MM.1S (cell line): ENCODE results near the gene ESPN.

ENCODE experiments used
- DNase-seq: peaks from one replicate; pipeline ENCODE4 v3.0.0-alpha.2; 2015
- H2AFZ ChIP-seq: fragments of 300-600 bp; sonication (generic); 2 replicates; pipeline ENCODE4 v1.6.0; 2016; ENCODE audit warnings: antibody characterized with exemption, low read length
- H3F3A ChIP-seq: fragments of 300-600 bp; sonication (generic); 2 replicates; pipeline ENCODE4 v1.6.1; 2016; ENCODE audit warnings: mild to moderate bottlenecking, antibody characterized with exemption, low read length, moderate library complexity, mixed read lengths; ENCODE audit not compliant: insufficient read depth
- H3K27ac ChIP-seq: fragments of 300-600 bp; sonication (generic); 2 replicates; pipeline ENCODE4 v1.5.1; 2016; ENCODE audit warnings: mild to moderate bottlenecking, low read length
- H3K27me3 ChIP-seq: fragments of 300-600 bp; sonication (generic); replicated peaks from 2 replicates; pipeline ENCODE4 v1.6.0; 2016; ENCODE audit warnings: low read length; ENCODE audit not compliant: insufficient read depth
- H3K36me3 ChIP-seq: fragments of 300-600 bp; sonication (generic); replicated peaks from 2 replicates; pipeline ENCODE4 v1.6.1; 2016; ENCODE audit warnings: mild to moderate bottlenecking, low read length, mixed read lengths; ENCODE audit not compliant: insufficient read depth
- H3K4me1 ChIP-seq: fragments of 300-600 bp; sonication (generic); 2 replicates; pipeline ENCODE4 v1.6.1; 2016; ENCODE audit warnings: low read length, mixed read lengths
- H3K4me2 ChIP-seq: fragments of 300-600 bp; sonication (generic); 2 replicates; pipeline ENCODE4 v1.6.0; 2016; ENCODE audit warnings: low read depth, low read length
- H3K4me3 ChIP-seq: fragments of 300-600 bp; sonication (generic); 2 replicates; pipeline ENCODE4 v1.5.1; 2016; ENCODE audit warnings: low read length, mixed read lengths
- H3K79me2 ChIP-seq: fragments of 300-600 bp; sonication (generic); 2 replicates; pipeline ENCODE4 v1.6.1; 2016; ENCODE audit warnings: mixed run types, low read length, mixed read lengths
- H3K9ac ChIP-seq: fragments of 300-600 bp; sonication (generic); 2 replicates; pipeline ENCODE4 v1.6.1; 2016; ENCODE audit warnings: low read length, mixed read lengths
- H3K9me2 ChIP-seq: fragments of 300-600 bp; sonication (generic); replicated peaks from 2 replicates; pipeline ENCODE4 v1.6.1; 2016; ENCODE audit warnings: mild to moderate bottlenecking, low read length, mixed read lengths; ENCODE audit not compliant: insufficient read depth
- H3K9me3 ChIP-seq: fragments of 300-600 bp; sonication (generic); replicated peaks from 2 replicates; pipeline ENCODE4 v1.6.1; 2016; ENCODE audit warnings: mild to moderate bottlenecking, low read length, mixed read lengths; ENCODE audit not compliant: insufficient read depth
- H4K20me1 ChIP-seq: fragments of 300-600 bp; sonication (generic); 2 replicates; pipeline ENCODE4 v1.6.1; 2016; ENCODE audit warnings: mild to moderate bottlenecking, low read length, moderate library complexity, mixed read lengths; ENCODE audit not compliant: insufficient read depth
- CTCF ChIP-seq: fragments of 300-600 bp; sonication (generic); IDR thresholded peaks from 2 replicates; pipeline ENCODE4 v1.5.1; 2016; ENCODE audit warnings: antibody characterized with exemption, low read length, mixed read lengths
- EZH2 ChIP-seq: fragments of 300-600 bp; sonication (generic); optimal IDR thresholded peaks from 2 replicates; pipeline ENCODE3; 2017; ENCODE audit warnings: low read depth, mild to moderate bottlenecking, antibody characterized with exemption, low read length, mixed read lengths
- EZH2phosphoT487 ChIP-seq: fragments of 300-600 bp; sonication (generic); IDR thresholded peaks from 2 replicates; pipeline ENCODE4 v1.6.1; 2018; ENCODE audit warnings: antibody characterized with exemption, low read length

The ESPN gene

DNA sequence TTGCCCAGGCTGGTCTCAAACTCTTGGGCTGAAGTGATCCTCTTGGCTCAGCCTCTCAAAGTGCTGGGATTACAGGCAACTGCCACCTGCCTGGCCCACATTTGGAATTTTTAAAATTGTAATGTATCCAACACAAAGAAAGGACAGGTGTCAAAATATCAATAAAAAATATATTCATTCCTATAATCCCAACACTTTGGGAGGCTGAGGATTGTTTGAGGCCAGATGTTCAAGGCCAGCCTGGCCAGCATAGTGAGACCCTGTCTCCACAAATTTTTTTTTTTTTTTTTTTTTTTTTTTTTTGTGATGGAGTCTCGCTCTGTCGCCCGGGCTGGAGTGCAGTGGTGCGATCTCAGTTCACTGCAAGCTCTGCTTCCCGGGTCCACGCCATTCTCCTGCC lies 14.8 kb upstream of the ESPN start:
- Histone ChIP-seq H2AFZ (no peak overlapping the region), H3K36me3 (no peaks in the 10 kb centered on the region), H3K4me3 (no peak overlapping the region), H3K9ac (no peak overlapping the region), H3K27me3 (peaks cover 65% of the 10 kb centered on the region), H3K4me2 (no peak overlapping the region), H3K9me2 (no peaks in the 10 kb centered on the region), H3K9me3 (no peaks in the 10 kb centered on the region), H3K4me1 (no peaks in the 10 kb centered on the region; the same call in 1 of the 2 replicates), H3F3A (peaks cover 2% of the 10 kb centered on the region; the same call in 1 of the 2 replicates), H3K27ac (no peak overlapping the region), H3K79me2 (no peaks in the 10 kb centered on the region), H4K20me1 (no peaks in the 10 kb centered on the region)
- no peak for DNase-seq
- no peak for TF ChIP-seq EZH2
- TF ChIP-seq EZH2phosphoT487: no peak
- no peak for TF ChIP-seq CTCF

DNA sequence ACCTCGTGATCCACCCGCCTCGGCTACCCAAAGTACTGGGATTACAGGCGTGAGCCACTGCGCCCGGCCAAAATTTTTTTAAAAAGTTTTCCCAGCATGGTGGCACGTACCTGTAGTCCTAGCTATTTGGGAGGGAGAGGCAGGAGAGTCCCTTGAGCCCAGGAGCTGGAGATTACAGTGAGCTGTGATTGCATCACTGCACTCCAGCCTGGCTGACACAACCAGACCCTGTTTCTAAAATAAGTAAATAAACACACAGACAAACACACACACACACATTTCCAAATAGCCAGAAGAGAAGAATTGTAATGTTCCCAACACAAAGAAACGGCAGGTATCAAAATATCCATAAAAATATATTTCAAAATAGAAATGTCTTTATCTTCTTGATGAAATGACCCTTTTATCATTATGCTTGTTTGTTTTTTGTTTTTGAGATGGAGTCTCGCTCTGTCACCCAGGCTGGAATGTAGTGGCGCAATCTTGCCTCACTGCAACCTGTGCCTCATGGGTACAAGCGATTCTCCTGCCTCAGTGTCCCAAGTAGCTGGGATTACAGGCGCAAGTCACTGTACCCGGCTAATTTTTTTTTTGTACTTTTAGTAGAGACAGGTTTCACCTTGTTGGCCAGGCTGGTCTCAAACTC lies 14.2 kb upstream of the ESPN start:
- H3K9ac ChIP-seq: no peak overlapping the region
- H3K4me1 ChIP-seq: peaks cover 4% of the 10 kb centered on the region; the same call in 1 of the 2 replicates
- H3K79me2 ChIP-seq: no peaks in the 10 kb centered on the region
- H3K27ac ChIP-seq: no peak overlapping the region
- no peaks in the 10 kb centered on the region for H3K36me3 ChIP-seq
- no peak for DNase-seq
- no peak overlapping the region for H3K4me2 ChIP-seq
- peaks cover 63% of the 10 kb centered on the region for H3K27me3 ChIP-seq
- no peak overlapping the region for H3K4me3 ChIP-seq
- TF ChIP-seq EZH2phosphoT487 (no peak), EZH2 (no peak), CTCF (no peak)
- H4K20me1 ChIP-seq: no peaks in the 10 kb centered on the region
- no peaks in the 10 kb centered on the region for H3K9me3 ChIP-seq
- H3F3A ChIP-seq: peaks cover 5% of the 10 kb centered on the region; the same call in 1 of the 2 replicates
- no peaks in the 10 kb centered on the region for H3K9me2 ChIP-seq
- no peak overlapping the region for H2AFZ ChIP-seq

DNA sequence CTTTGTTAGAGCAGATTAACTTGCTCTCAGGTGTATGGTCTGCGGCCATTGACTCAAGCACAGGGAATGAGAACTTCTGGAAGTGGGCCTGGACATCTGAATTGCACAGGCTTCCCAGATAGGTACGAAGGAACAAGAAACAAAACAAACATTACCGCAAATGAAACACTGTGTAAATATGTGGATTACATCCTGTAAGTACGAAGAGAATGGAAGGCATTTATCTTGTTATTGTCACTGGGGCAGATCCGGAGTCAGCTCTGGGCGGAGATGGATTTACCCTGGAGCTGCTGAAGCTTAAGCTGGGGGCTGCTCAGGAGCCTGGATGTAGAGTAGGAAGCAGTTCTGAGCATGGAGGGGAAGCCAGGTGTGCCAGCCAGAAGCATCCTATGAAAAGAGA lies 11.7 kb upstream of the ESPN start:
- Histone ChIP-seq H3K36me3 (no peaks in the 10 kb centered on the region), H3K79me2 (no peaks in the 10 kb centered on the region), H2AFZ (no peak overlapping the region), H3K27me3 (peaks cover 69% of the 10 kb centered on the region), H3K9me2 (no peaks in the 10 kb centered on the region), H3K4me1 (peaks cover 4% of the 10 kb centered on the region; the same call in 1 of the 2 replicates), H3K4me3 (no peak overlapping the region), H3K27ac (no peak overlapping the region), H3K4me2 (no peak overlapping the region), H3K9me3 (no peaks in the 10 kb centered on the region), H3K9ac (no peak overlapping the region), H3F3A (peaks cover 5% of the 10 kb centered on the region; the same call in 1 of the 2 replicates), H4K20me1 (no peaks in the 10 kb centered on the region)
- DNase-seq: no peak
- TF ChIP-seq EZH2phosphoT487: no peak
- no peak for TF ChIP-seq CTCF
